ENCODE measurements around the gene LRRC58.

- no peak for TF ChIP-seq EZH2 (IDR thresholded peaks at IDR 0.05; ENCODE audit: borderline replicate concordance)
- no peak for TF ChIP-seq CTCF (IDR thresholded peaks at IDR 0.05; ENCODE audit: poor library complexity)
- TF ChIP-seq EZH2phosphoT487 (IDR thresholded peaks at IDR 0.05; ENCODE audit: low read depth, severe bottlenecking, unreplicated experiment), result no peak
These were observed 50.2 kb downstream of the LRRC58 start for GRCh38 chr3:120298996-120299395.

Measured in hepatocyte (in vitro differentiated cells).